Uterus (tissue), 4 donors: ENCODE data around the gene THSD4. TPM values are rescaled to one million over a fixed set of nuclear protein-coding genes. Genes with fewer than 3 reads are reported as not detected.

ENCODE experiments used
- DNase-seq, 2 donors: peaks; one replicate each; pipeline ENCODE4 v3.0.0-alpha.2; 2019 to 2020
- H3K27ac ChIP-seq, 2 donors: fragments of 200-600 bp; sonication (generic); 1 replicate in 1 of 2; 2 replicates in 1 of 2; pipeline ENCODE4 v1.5.1; 2016 to 2018
- H3K27me3 ChIP-seq, 2 donors: fragments of 200-600 bp; sonication (generic); one replicate each; pipeline ENCODE4 v1.5.1; 2018 to 2019; ENCODE audit warnings: control low read depth in 1 of 2
- H3K36me3 ChIP-seq, 2 donors: fragments of 200-600 bp; sonication (generic); one replicate each; pipeline ENCODE4 v1.5.1; 2019; ENCODE audit warnings: control low read depth in 1 of 2
- H3K4me1 ChIP-seq, 2 donors: fragments of 200-600 bp; sonication (generic); one replicate each; pipeline ENCODE4 v1.5.1; 2018 to 2019; ENCODE audit warnings: control low read depth in 1 of 2
- H3K4me3 ChIP-seq, 2 donors: fragments of 200-600 bp; sonication (generic); 1 replicate in 1 of 2; 2 replicates in 1 of 2; pipeline ENCODE4 v1.5.1; 2018 to 2019; ENCODE audit warnings: mild to moderate bottlenecking in 1 of 2
- H3K9me3 ChIP-seq, 2 donors: fragments of 200-600 bp; sonication (generic); one replicate each; pipeline ENCODE4 v1.5.1; 2019; ENCODE audit warnings: control low read depth in 1 of 2
- POLR2A ChIP-seq, 2 donors: fragments of 450-650 bp; IDR thresholded peaks; one replicate each; pipeline ENCODE4 v1.6.1; 2016; ENCODE audit warnings: antibody characterized with exemption in 2 of 2, mild to moderate bottlenecking in 1 of 2, moderate library complexity in 1 of 2
- intact Hi-C: fragments of 100-400 bp; cut with DNase I; formaldehyde crosslinking; loops from one replicate; pipeline ENCODE4 v1.15.1; 2023; ENCODE audit warnings: low total_unique reads
- total RNA-seq, 4 donors: library from RNA; depleted of rRNA in 3 of 4; stranded (reverse); fragments of >200 nt in 3 of 4; gene quantifications; one replicate each; pipeline versions ENCODE4 v1.1.0 to v1.2.4, GENCODE V29; 2014 to 2023
- TF ChIP-seq, protein P1 (sequence below), 4 experiments: fragments of 200-600 bp in 2 of 4; fragments of 450-650 bp in 2 of 4; sonication (generic) in 2 of 4; IDR thresholded peaks; one replicate each; pipeline ENCODE4 v1.5.1; 2016 to 2019; ENCODE audit warnings: antibody characterized with exemption in 4 of 4, mild to moderate bottlenecking in 2 of 4, moderate library complexity in 1 of 4
- donor health status: DM: yes; HTN: yes; CAD: no.

Gene THSD4
- total RNA-seq, 4 donors from 2014 or later = 7.1 to 144 (median 35.4) TPM

DNA sequence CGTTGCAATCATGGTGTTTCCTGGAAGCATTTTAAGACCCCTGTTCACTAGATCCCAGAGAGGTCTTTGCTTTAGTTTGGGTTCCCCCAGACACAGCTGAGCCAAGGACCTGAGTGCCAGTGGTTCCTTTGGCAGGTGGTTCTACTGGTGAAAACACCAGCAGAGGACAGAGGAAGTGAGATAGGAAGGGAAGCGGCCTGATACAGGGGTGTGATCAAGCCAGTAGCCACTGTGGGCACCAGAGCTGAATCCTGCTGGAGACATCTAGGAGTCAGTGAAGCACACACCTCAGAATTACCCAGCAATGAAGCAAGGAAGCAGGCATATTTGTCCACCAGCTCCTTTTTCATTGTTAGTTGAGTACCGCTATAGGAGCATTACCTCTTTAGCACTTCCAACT lies 451.9 kb downstream of the THSD4 start:
- no peaks in the 10 kb centered on the region for H3K9me3 ChIP-seq
- intact Hi-C loops = no loop called here
- TF ChIP-seq POLR2A (IDR thresholded peaks at IDR 0.05) = no peak
- TF ChIP-seq, protein P1, sequence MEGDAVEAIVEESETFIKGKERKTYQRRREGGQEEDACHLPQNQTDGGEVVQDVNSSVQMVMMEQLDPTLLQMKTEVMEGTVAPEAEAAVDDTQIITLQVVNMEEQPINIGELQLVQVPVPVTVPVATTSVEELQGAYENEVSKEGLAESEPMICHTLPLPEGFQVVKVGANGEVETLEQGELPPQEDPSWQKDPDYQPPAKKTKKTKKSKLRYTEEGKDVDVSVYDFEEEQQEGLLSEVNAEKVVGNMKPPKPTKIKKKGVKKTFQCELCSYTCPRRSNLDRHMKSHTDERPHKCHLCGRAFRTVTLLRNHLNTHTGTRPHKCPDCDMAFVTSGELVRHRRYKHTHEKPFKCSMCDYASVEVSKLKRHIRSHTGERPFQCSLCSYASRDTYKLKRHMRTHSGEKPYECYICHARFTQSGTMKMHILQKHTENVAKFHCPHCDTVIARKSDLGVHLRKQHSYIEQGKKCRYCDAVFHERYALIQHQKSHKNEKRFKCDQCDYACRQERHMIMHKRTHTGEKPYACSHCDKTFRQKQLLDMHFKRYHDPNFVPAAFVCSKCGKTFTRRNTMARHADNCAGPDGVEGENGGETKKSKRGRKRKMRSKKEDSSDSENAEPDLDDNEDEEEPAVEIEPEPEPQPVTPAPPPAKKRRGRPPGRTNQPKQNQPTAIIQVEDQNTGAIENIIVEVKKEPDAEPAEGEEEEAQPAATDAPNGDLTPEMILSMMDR (IDR thresholded peaks at IDR 0.05) = no peak
- no peaks in the 10 kb centered on the region for H3K27me3 ChIP-seq
- no peaks in the 10 kb centered on the region for H3K4me1 ChIP-seq
- H3K4me3 ChIP-seq = no peak overlapping the region
- no peak for DNase-seq
- no peak overlapping the region for H3K27ac ChIP-seq
- H3K36me3 ChIP-seq = no peaks in the 10 kb centered on the region

- no peaks in the 10 kb centered on the region for H3K27me3 ChIP-seq
- H3K36me3 ChIP-seq = no peaks in the 10 kb centered on the region
- intact Hi-C loops = no loop called here
- H3K4me3 ChIP-seq = no peak overlapping the region
- no peak overlapping the region for H3K27ac ChIP-seq
- H3K9me3 ChIP-seq = no peaks in the 10 kb centered on the region
- DNase-seq = no peak
- TF ChIP-seq, protein P1 (IDR thresholded peaks at IDR 0.05) = no peak
- TF ChIP-seq POLR2A (IDR thresholded peaks at IDR 0.05) = no peak
- H3K4me1 ChIP-seq = no peaks in the 10 kb centered on the region
Observed at GRCh38 chr15:71568227-71568626, 453.0 kb downstream of the THSD4 start.

- intact Hi-C loops = no loop called here
- no peak for TF ChIP-seq POLR2A (IDR thresholded peaks at IDR 0.05)
- TF ChIP-seq, protein P1 (IDR thresholded peaks at IDR 0.05) = no peak
- Histone ChIP-seq H3K4me1 (no peaks in the 10 kb centered on the region), H3K27ac (no peak overlapping the region), H3K27me3 (no peaks in the 10 kb centered on the region), H3K9me3 (no peaks in the 10 kb centered on the region), H3K36me3 (no peaks in the 10 kb centered on the region), H3K4me3 (no peak overlapping the region)
- DNase-seq = no peak
Observed at GRCh38 chr15:71570736-71571135, 455.5 kb downstream of the THSD4 start.

GRCh38 chr15:71571641-71572040 lies 456.4 kb downstream of the THSD4 start:
- H3K4me1 ChIP-seq = no peaks in the 10 kb centered on the region
- no peak overlapping the region for H3K4me3 ChIP-seq
- H3K9me3 ChIP-seq = no peaks in the 10 kb centered on the region
- DNase-seq = no peak
- H3K27ac ChIP-seq = no peak overlapping the region
- intact Hi-C loops = no loop called here
- no peak for TF ChIP-seq POLR2A (IDR thresholded peaks at IDR 0.05)
- TF ChIP-seq, protein P1 (IDR thresholded peaks at IDR 0.05) = no peak
- H3K27me3 ChIP-seq = no peaks in the 10 kb centered on the region
- no peaks in the 10 kb centered on the region for H3K36me3 ChIP-seq

GRCh38 chr15:71572452-71573053 lies 457.3 kb downstream of the THSD4 start:
- Histone ChIP-seq H3K4me3 (no peak overlapping the region), H3K9me3 (no peaks in the 10 kb centered on the region), H3K27me3 (no peaks in the 10 kb centered on the region), H3K27ac (peak overlapping the region in 1 of 2 donors; percentile 41), H3K36me3 (no peaks in the 10 kb centered on the region), H3K4me1 (no peaks in the 10 kb centered on the region)
- TF ChIP-seq, protein P1 (IDR thresholded peaks at IDR 0.05) = peak in 1 of 4 experiments; percentile 13
- TF ChIP-seq POLR2A (IDR thresholded peaks at IDR 0.05) = no peak
- peak in 1 of 2 donors; percentile 40 for DNase-seq
- intact Hi-C loops = no loop called here
